HG02759 (cell line): ENCODE measurements around the gene TAF11L7.
"Not testable (repeated sequence)": the region's sequence is repeated elsewhere in the genome, so short reads cannot be mapped to it uniquely, and the experiment has no call there.

Experiments used
- ATAC-seq: cut with Tn5 transposase; IDR thresholded peaks from one replicate; pipeline ENCODE4 v1.9.1; 2021; ENCODE audit warnings: mild to moderate bottlenecking, moderate library complexity; ENCODE audit not compliant: unreplicated experiment

TAF11L7 gene

DNA sequence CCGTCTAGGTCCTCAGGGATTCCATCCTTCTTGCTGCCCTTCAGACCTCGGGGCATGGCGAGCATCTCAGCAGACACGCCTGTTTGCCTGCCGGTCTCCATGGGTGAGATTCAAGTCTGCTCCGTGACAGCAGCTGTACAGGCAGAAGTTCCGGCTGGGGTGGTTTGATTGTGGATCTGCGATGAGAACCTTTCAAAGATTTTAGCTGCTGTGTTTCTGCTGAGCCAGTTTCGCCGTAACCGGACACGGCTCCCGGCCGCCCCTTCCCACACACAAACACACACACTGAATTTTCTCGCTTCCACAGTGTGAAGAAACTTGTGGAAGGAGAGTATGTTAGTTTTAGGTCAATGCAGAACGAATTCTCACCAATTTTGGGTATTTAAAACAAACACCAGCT, at the start of gene TAF11L7:
Gene TAF11L7, minus strand, starts transcription at position 101 of the 400 bp plus-strand sequence.
- not testable (repeated sequence) for ATAC-seq

DNA sequence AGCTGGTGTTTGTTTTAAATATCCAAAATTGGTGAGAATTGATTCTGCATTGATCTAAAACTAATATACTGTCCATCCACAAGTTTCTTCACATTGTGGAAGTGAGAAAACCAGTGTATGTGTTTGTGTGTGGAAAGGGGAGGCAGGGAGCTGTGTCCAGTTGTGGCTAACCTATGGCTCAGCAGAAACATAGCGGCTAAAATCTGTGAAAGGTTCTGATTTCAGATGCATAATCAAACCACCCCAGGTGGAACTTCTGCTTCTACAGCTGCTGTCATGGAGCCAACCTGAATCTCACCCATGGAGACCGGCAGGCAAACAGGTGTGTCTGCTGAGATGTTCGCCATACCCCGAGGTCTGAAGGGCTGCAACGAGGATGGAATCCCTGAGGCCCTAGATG, 48.6 kb upstream of the TAF11L7 start, which contains the start of gene TAF11L14:
Gene TAF11L14, plus strand, starts transcription at position 301 of the 400 bp plus-strand sequence.
- ATAC-seq, result no peak

DNA sequence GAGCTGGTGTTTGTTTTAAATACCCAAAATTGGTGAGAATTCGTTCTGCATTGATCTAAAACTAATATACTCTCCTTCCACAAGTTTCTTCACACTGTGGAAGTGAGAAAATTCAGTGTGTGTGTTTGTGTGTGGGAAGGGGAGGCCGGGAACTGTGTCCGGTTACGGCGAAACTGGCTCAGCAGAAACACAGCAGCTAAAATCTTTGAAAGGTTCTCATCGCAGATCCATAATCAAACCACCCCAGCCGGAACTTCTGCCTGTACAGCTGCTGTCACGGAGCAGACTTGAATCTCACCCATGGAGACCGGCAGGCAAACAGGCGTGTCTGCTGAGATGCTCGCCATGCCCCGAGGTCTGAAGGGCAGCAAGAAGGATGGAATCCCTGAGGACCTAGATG, 46.2 kb upstream of the TAF11L7 start, which contains the start of gene TAF11L13:
Gene TAF11L13, plus strand, starts transcription at position 301 of the 400 bp plus-strand sequence.
- not testable (repeated sequence) for ATAC-seq

DNA sequence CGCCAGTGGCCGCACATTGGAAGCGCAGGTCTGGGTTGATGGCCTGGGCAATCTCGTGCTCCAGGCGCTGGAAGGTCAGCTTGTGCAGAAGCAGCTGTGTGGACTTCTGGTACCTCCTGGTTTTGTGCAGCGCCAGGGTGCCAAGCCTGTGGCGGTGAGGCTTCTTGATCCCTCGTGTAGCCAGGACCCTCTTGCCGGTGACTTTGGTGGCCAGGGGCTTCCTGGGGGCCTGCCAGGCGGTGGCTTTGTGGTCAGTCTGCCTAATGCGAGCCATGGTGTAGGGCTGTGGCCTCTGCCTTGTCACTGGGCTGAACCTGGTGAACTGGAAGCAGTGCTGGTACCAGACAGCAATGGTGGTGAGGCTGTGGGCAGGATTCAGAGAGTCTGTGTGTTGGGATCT, 40.1 kb upstream of the TAF11L7 start:
- no peak for ATAC-seq

DNA sequence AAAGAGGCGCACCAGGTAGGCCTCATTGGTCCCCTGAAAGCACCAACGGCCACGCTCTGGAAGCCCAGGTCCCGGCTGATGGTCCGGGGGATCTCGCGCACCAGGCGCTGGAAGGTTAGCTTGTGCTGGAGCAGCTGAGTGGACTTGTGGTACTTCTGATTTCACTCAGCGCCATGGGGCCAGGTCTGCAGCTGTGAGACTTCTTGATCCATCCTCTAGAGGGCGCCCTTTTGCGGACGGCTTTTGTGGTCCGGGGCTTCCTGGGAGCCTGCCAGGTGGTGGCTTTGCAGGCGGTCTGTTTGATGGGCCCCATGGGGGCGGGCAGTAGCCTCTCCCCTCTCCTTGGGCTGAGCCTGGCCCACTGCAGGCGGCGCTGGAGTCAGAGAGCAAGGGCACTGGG, 35.1 kb upstream of the TAF11L7 start:
- ATAC-seq, result no peak

DNA sequence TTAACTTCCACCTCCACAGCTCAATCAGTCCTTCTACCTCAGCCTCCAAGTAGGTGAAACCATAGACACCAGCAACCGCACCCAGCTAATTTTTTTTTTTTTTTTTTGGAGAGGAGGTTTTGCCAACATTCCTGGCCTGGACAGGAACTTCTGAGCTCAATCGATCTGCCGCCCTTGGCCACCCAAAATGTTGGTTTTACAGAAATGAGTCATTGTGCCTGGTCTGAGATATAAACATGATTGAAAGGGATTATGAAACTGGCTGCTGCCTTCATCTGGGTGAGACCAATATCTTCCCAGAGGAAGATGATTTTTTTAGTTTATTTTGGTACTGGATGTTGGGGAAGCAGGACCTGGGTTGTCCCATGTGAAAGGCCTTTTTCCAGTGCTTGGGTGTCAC, 33.8 kb upstream of the TAF11L7 start:
- ATAC-seq, result no peak

DNA sequence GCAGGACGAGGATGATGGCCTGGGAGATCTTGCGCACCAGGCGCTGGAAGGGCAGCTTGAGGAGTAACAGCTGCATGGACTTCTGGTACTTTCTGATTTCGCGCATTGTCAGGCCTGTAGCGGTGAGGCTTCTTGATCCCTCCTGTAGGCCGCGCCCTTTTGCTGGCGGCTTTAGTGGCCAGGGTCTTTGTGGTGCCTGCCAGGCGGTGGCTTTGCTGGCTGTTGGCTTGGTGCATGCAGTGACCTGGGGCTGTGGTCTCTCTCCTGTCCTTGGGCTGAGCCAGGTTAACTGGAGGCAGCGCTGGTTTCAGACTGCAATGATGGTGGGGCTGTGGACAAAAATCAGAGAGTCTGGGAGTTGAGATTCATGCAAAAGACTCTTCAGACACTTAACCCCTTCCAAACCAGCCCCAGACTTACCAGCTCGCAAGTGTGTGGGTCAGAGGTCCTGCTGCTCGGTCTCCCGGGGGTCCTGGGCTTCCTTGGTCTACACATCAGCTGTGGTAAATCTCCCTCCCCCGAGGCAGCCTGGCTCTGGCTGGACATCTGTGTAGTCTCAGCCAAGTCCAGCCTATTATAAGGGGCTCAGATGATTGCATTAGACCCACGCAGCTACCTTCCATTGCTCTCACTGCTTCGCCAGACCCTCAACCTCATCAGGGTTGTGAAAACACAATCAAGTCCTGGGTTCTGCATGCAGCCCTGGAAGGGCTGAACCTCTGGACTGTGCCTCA, 29.5 kb upstream of the TAF11L7 start:
- ATAC-seq, result no peak

DNA sequence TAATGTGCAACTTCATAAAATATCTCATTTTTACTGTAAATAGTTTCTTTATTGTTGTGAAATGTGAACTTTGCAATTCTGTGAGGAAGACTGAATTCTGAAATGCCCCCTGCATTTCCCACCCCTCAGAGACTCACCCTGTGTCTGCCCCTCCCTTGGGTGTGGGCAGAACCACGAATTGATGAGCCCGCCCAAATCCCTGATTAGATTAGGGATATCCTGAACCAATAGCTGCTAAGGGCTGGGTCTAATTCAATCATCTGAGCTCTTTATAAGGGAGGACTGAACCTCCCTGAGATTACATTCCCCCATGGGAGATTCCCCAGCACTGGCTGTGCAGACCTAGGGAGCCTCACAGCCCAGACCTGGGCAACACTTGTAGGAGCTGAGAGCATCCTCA, 24.5 kb upstream of the TAF11L7 start, which contains the start of gene TAF11L12:
Gene TAF11L12, plus strand, starts transcription at position 301 of the 400 bp plus-strand sequence.
- not testable (repeated sequence) for ATAC-seq

DNA sequence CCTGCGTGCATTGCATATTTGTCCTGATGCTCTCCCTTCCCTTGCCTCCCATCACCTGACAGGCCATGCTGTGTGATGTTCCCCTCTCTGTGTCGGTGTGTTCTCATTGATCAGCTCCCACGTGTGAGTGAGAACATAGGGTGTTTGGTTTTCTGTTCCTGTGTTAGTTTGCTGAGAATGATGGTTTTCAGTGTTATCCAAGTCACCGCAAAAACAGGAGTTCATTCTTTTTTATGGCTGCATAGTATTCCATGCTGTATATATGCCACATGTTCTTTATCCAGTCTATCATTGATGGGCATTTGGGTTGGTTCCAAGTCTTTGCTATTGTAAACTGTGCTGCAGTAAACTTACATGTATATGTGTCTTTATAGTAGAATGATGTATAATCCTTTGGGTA, 21.9 kb upstream of the TAF11L7 start:
- ATAC-seq, result not testable (repeated sequence)

DNA sequence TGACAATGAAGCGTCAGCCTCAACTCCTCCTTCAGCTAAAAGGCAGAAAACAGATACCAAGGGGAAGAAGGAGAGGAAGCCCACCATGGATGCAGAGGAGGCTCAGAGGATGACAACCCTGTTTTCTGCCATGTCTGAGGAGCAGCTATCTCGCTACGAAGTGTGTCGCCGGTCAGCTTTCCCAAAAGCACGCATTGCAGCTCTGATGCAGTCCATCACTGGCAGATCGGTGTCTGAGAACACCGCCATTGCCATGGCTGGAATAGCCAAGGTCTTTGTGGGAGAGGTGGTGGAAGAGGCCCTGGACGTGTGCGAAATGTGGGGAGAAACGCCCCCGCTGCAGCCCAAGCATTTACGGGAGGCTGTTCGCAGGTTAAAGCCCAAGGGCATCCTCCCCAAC, 19.4 kb upstream of the TAF11L7 start:
- no peak for ATAC-seq

DNA sequence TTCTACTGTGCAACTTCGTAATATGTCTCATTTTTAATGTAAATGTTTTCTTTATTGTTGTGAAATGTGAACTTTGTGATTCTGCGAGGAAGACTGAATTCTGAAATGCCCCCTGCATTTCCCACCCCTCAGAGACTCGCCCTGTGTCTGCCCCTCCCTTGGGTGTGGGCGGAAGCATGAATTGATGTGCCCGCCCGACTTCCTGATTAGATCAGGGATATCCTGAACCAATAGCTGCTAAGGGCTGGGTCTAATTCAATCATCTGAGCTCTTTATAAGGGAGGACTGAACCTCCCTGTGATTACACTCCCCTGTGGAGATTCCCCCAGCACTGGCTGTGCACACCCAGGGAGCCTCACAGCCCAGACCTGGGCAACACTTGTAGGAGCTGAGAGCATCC, 18.3 kb upstream of the TAF11L7 start, which contains the start of gene TAF11L11:
Gene TAF11L11, plus strand, starts transcription at position 304 of the 400 bp plus-strand sequence.
- ATAC-seq, result not testable (repeated sequence)

DNA sequence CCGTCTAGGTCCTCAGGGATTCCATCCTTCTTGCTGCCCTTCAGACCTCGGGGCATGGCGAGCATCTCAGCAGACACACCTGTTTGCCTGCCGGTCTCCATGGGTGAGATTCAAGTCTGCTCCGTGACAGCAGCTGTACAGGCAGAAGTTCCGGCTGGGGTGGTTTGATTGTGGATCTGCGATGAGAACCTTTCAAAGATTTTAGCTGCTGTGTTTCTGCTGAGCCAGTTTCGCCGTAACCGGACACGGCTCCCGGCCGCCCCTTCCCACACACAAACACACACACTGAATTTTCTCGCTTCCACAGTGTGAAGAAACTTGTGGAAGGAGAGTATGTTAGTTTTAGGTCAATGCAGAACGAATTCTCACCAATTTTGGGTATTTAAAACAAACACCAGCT, 12.2 kb upstream of the TAF11L7 start, which contains the start of gene TAF11L10:
Gene TAF11L10, minus strand, starts transcription at position 101 of the 400 bp plus-strand sequence.
- ATAC-seq, result not testable (repeated sequence)

DNA sequence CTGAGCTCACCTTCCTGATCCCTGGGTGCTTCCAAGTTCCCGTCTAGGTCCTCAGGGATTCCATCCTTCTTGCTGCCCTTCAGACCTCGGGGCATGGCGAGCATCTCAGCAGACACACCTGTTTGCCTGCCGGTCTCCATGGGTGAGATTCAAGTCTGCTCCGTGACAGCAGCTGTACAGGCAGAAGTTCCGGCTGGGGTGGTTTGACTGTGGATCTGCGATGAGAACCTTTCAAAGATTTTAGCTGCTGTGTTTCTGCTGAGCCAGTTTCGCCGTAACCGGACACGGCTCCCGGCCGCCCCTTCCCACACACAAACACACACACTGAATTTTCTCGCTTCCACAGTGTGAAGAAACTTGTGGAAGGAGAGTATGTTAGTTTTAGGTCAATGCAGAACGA, 8.7 kb upstream of the TAF11L7 start, which contains the start of gene TAF11L9:
Gene TAF11L9, minus strand, starts transcription at position 140 of the 400 bp plus-strand sequence.
- not testable (repeated sequence) for ATAC-seq

DNA sequence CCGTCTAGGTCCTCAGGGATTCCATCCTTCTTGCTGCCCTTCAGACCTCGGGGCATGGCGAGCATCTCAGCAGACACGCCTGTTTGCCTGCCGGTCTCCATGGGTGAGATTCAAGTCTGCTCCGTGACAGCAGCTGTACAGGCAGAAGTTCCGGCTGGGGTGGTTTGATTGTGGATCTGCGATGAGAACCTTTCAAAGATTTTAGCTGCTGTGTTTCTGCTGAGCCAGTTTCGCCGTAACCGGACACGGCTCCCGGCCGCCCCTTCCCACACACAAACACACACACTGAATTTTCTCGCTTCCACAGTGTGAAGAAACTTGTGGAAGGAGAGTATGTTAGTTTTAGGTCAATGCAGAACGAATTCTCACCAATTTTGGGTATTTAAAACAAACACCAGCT, 5.3 kb upstream of the TAF11L7 start, which contains the start of gene TAF11L8:
Gene TAF11L8, minus strand, starts transcription at position 101 of the 400 bp plus-strand sequence.
- not testable (repeated sequence) for ATAC-seq
